HEK293 (cell line): ENCODE measurements around the gene KRTCAP2.

Source experiments
- BCL11A ChIP-seq: fragments of 450-650 bp; formaldehyde crosslinking; IDR thresholded peaks from 2 replicates; pipeline ENCODE4 v1.5.1; 2016; ENCODE audit warnings: low read depth, missing biosample characterization, missing genetic modification characterization
- CTCF ChIP-seq: fragments of 450-650 bp; formaldehyde crosslinking; IDR thresholded peaks from 2 replicates; pipeline ENCODE4 v1.5.1; 2016; ENCODE audit warnings: missing biosample characterization, missing genetic modification characterization
- HOXD13 ChIP-seq: sonication (generic); formaldehyde crosslinking; IDR thresholded peaks from 2 replicates; pipeline ENCODE4 v1.8.0; 2022; ENCODE audit warnings: missing genetic modification reagents, borderline replicate concordance
- KLF10 ChIP-seq: fragments of 450-650 bp; IDR thresholded peaks from 2 replicates; pipeline ENCODE4 v1.5.1; 2018; ENCODE audit warnings: missing biosample characterization, mild to moderate bottlenecking, missing genetic modification characterization
- ZBTB44 ChIP-seq: fragments of 450-650 bp; IDR thresholded peaks from 2 replicates; pipeline ENCODE4 v1.5.1; 2018; ENCODE audit warnings: missing biosample characterization, mild to moderate bottlenecking, missing genetic modification characterization
- ZNF138 ChIP-seq: fragments of 450-650 bp; formaldehyde crosslinking; IDR thresholded peaks from 2 replicates; pipeline ENCODE4 v1.5.1; 2016; ENCODE audit warnings: missing biosample characterization, missing genetic modification characterization, borderline replicate concordance
- ZNF600 ChIP-seq: fragments of 450-650 bp; formaldehyde crosslinking; IDR thresholded peaks from 2 replicates; pipeline ENCODE4 v1.5.1; 2016; ENCODE audit warnings: missing biosample characterization, missing genetic modification characterization
- ZNF639 ChIP-seq: fragments of 450-650 bp; formaldehyde crosslinking; IDR thresholded peaks from 2 replicates; pipeline ENCODE4 v1.5.1; 2016; ENCODE audit warnings: missing biosample characterization, missing genetic modification characterization

- no peak for TF ChIP-seq ZNF600 (tag by site-specific recombination)
- TF ChIP-seq CTCF (tag by site-specific recombination): no peak
- no peak for TF ChIP-seq HOXD13 (CRISPR knock-in tag)
- no peak for TF ChIP-seq KLF10 (tag by site-specific recombination)
- TF ChIP-seq ZNF138 (tag by site-specific recombination): no peak
- no peak for TF ChIP-seq BCL11A (tag by site-specific recombination)
- no peak for TF ChIP-seq ZNF639
- no peak for TF ChIP-seq ZBTB44 (tag by site-specific recombination)
Observed at GRCh38 chr1:155181371-155182051, 8.4 kb upstream of the KRTCAP2 start.
